Kidney glomerular epithelial cell (primary cell): ENCODE measurements around the gene EPB41L5.
"Not testable (repeated sequence)": the region's sequence is repeated elsewhere in the genome, so short reads cannot be mapped to it uniquely, and the experiment has no call there.

Source experiments
- DNase-seq: peaks from one replicate; lab custom pipeline; 2025; lab: John Stamatoyannopoulos, UW

The EPB41L5 gene

DNA sequence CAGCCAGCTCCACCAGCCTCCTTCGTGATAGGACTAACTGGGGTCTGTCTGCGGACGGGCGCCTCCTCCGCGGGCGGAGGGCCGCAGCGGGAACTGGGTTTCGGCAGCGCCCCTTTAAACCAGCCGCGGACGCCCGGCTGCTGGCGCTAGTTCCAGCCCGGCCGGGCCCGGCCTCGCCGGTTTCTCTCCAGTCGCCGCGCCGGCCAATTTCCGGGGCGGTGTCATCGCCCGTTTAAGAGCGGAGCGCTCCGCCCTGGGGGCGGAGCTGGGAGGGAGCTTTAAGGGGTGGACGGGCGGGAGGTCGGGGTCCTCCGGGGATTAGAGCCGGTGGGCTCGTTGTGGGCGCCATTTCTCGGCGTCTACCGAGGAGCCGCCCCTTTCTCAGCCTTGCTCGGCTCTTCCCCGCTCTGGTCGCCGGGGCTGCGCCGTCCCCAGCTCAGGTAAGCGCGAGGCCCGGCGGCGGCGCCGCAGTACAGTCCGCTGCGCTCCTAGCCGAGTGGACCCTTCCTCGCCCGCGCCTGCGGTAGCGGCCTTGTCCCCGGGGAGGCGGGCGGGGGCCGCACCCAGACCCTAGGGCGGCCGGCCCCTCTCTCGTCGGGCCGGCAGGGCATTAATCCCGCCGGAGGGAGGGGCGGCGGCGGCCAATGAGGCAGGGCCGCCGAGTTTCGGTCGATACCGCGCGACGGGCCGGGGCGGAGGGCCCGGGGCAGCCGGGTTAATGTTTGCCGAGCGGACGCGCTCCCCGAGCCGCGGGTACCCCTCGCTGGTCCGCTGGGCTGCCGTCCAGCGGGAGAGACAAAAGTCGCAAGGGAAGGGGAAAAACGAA is at the start of gene EPB41L5:
Gene EPB41L5 (plus strand): TSS at position 307 of the 826 bp plus-strand sequence. CDS start 6,008 bp downstream, outside the sequence.
- peak; percentile 74 for DNase-seq

DNA sequence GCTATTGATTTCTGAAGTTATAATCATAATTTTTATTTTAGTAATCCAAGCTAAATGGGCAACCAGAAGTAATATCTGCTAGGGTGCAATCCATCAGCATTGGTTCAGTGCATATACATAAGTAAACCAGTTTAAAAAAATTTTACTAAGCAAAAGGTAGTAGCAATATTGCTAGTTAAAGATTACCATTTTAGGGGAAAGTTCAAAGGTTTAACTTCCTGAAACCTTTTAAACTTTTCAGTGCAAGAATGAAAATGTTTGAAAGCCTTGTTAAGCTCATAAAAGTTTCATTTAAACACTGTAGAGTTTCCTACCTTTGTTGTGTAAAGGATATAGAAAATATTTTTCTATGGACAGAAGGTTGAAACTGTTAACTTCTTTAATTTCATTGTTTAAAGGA is 31.0 kb upstream of the EPB41L5 start:
- DNase-seq, result no peak

DNA sequence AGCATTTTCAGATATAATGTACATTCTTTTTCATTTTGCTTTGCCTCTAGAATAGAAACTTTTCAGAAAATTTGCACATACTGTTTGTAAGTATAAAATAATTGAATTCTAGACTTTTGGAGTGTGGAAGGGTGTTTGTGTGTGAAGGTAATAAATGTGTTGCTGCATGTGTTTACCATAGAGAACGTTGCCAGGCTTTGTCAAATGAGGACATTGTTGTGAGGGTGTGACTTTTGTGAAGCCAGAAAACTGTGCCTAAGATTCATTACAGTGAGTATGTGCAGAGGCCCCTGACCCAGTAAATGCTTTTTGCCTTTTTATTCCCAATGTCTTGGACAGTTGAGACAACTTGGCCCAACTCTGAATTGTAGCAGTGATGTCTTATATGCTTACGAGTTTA is 30.4 kb upstream of the EPB41L5 start:
- no peak for DNase-seq

DNA sequence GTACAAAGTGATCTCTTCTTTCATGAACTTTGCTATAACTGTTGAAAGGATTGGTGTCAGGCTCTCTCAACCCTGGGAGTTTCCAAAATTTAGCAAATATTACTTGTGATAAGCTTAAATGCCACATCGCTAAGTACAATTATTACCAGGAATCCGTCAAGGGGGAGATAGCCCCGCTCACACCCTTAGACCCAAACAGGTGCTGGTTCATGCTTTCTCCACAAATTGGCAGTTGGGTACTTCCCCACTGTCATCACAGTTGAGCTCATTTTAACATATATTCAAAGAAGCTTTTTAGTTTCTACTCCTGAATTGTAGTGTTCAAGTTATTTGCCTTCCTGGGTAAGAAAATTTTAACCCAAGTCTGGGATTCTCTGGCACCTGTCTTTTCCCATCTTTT is 29.8 kb upstream of the EPB41L5 start:
- no peak for DNase-seq

DNA sequence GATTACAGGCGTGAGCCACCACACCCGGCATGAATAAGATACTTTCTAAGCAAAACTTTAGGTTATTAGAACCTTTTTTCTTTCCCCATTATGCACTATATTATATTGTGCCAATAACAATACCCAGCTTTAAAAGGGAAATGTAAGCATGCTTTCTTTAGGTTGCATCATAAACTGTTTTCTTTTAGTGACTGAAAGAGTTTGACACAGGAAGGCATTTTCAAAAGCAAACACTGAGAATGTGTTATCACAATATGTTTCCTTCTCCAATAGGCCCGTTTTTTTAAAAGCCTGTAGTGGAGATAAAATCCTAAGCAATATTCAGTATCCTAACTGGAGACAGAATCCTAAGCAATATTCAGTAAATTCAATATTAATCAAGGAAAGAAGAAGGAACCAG is 16.7 kb upstream of the EPB41L5 start:
- DNase-seq, result no peak

DNA sequence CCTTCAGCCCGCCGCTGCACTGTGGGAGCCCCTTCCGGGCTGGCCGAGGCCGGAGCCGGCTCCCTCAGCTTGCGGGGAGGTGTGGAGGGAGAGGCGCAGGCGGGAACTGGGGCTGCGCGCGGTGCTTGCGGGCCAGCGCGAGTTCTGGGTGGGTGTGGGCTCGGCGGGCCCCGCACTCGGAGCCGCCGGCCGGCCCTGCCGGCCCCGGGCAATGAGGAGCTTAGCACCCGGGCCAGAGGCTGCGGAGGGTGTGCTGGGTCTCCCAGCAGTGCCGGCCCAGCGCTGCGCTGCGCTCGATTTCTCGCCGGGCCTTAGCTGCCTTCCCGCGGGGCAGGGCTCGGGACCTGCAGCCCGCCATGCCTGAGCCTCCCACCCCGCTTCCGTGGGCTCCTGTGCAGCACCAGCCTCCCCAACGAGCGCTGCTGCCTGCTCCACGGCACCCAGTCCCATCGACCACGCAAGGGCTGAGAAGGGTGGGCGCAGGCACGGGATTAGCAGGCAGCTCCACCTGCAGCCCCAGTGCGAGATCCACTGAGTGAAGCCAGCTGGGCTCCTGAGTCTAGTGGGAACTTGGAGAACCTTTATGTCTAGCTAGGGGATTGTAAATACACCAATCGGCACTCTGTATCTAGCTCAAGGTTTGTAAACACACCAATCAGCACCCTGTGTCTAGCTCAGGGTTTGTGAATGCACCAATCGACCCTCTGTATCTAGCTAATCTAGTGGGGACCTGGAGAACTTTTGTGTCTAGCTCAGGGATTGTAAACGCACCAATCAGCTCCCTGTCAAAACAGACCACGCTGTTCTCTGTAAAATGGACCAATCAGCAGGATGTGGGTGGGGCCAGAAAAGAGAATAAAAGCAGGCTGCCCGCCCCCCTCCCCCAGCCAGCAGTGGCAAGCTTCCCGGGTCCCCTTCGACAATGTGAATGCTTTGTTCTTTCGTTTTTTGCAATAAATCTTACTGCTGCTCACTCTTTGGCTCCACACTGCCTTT is 15.7 kb upstream of the EPB41L5 start:
- DNase-seq, result not testable (repeated sequence)

DNA sequence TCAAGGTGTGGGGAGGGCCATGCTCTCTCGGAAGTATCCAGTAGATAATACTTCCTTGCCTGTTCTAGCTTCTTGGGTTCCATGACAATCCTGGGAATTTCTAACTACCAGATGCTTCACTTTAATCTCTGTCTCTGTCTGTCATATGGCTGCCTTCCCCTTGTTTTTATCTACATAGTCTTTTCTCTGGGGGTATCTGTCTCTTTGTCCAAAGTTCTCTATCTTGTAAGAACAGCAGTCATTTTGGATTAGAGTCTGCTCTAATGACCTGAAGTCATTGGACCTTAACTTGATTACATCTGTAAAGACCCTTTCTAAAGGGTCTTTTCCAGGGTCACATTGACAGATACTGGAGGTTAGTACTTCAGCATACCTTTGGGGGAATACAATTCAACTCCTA is 11.4 kb upstream of the EPB41L5 start:
- DNase-seq, result no peak

DNA sequence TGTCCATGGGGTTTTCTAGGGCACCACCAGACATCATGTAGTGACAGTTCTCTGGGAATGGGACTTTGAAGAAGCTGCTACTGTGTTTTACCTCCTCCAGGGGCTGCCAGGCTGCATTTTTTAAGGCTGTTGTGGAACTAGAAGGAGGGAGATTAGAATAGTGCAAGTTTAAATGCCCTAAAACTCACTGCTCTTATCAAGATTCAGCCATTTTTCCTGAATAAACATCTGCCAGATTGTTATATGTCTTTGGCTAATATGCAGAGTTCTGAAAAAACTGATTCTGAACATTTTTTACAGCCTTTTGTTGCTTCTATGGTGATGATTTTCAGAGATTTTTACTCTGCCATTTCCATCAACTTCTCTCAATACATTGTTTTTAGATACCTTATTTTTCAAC is 8.6 kb upstream of the EPB41L5 start:
- no peak for DNase-seq

DNA sequence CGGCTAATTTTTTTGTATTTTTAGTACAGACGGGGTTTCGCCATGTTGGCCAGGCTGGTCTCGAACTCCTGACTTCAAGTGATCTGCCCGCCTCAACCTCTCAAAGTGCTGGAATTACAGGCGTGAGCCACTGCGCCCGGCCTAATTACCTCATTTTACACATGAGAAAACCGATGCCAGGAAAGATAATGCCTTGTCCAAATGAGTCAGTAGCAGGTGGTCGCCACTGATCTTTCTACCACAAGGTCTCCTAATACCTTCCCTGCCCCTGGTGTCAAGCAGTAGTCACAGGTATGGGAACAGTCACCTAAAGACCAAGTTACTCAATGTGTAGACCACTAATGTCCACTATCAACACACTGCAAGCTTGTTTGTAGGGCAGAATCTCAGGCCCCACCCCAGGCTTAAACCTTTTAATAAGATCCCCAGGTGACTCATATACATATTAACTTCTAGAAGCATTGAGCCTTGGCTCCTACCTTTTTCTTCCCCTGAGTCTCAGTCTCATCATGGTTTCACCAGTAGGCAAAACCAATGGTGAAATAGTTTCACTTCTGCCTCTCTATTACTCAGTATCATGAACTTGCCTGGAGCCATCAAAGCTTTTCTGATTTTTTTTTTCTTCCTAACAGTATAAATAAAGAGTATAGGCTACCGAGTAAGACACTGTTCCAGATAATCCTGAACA is 6.9 kb upstream of the EPB41L5 start:
- no peak for DNase-seq

DNA sequence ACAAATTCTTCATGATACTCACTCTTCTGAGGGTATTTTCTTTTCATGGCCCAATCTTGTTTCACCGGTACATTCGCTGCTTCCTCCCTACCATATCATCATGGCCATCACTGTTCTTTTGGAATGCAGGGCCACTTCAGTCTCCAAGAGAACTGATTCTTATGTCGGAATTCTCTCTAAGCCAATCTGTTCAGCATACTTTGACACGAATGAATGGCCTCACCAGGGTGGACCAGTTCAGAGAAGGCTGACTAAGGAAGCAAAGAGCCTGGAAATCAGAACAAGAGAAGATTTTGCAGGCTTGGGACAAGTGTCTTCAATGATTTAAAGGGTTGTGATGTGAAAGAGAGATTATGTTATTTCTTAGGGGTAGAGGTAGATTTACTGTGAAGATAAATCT is 5.0 kb upstream of the EPB41L5 start:
- DNase-seq, result no peak

DNA sequence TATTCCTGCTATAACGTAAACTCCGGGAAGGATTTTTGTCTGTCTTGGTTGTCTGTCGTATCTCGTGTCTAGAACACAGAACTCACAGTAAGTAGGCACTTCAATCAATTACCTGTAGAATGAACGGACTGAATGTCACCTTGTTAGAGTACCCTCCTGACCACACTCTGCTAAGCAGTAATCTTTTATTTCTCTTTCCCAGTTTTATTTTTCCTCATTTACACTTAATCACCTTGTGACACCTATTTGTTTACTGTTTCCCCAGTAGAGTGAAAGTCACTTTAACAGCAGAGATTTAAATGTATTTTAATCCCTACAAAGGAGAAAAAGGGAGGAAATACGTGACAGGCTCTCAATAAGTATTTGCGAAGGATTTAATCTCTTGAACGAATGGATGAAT is 514 bp upstream of the EPB41L5 start:
- DNase-seq, result no peak

DNA sequence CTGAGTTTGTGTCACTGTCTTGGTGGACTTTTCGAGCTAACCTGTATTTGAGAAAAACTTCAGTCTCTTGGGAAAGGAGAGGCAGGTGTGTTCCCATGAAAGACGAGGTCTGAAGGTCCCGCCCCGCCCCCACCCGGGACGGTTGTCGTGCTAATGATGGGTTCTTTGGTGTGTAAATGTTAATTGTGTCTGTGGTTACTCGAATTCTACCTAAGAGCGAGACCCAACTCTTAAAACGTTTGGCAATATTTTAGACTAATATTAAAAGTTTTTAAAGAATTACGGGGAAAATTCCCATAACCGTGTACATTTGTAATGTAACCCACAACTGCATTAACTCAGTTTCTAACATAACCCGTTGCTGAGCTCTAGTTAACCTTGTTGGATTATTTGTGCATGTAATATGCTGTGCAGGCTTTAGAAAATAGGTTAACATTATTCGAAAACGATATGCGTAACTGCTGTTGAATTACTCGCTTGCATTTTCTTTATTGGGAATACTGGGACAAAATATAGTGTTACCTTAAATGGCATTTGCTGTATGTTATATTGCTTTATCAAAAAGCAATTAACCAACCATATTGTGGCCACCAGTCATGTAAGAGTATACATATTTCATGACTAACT is 833 bp downstream of the EPB41L5 start:
- no peak for DNase-seq

DNA sequence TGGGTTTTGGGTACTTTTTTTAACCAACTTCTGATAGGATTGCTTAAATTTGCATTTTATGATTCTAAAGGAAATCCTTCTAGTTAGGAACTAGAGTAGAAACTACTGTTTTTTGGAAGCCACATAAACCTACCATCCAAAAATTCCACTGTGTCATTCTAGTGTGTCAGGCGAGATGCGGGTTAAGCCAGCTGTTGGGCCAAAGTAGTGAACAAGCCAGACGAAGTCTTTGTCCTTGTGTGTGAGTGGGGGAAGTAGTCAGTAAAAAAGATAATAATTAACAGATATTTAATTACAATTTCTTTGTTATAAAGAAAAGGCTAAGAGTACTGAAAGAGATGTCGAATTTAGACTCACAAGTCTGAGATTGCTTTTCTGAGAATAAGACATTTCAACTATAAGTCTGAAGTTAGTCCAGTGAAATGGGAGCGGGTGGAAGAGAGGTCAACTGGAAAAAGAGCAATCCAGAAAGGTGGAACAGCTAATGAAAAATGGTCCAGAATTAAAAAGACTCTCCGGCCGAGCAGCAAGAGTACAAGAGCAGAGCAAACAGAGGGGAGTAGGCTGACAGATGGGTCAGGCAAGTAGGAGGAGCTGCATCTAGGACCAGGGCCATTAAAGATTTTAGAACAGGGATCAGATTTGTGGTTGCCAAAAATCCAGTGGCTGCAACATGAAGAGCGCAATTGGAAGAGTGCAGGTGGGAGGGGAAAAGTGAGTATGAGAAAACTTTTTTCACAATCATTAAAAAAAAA is 1.5 kb downstream of the EPB41L5 start:
- DNase-seq, result peak; percentile 22

DNA sequence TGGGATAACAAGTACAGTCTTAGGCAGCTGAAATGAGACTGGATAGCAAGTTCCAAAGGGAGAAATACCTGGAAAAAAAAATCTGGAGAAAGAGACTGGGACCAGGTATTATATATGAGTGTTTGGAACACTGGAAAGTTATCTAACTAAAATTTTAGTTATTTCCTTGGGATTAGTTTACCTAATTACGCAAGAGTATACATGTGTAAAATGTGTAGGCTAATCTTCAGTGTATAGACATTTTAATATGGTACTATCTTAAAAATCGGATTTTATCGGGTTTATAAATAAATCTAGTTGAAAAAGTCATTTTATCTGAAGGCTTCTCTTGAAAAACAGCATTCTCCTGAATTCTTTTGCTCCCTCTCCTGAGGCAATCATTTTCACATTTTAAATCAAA is 3.9 kb downstream of the EPB41L5 start:
- DNase-seq, result no peak

DNA sequence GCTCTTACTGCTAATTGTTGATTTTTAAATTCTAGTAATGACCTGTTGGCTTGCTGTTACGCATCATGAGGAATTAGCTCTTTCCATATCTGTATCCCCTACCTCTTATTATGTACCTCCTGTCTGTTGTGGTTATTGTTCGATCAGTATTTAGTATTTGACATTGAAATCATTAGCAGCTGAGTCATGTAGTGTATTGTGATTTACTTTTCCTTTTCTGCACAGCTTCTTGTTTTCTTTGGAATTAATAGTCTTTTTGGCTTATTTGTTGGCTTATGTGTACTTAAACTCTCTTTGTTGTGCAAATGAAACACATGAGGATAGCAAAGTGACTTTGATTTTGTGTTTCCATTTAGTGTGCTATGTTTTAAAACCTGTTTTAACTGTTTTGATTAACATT is 4.3 kb downstream of the EPB41L5 start:
- DNase-seq, result no peak

DNA sequence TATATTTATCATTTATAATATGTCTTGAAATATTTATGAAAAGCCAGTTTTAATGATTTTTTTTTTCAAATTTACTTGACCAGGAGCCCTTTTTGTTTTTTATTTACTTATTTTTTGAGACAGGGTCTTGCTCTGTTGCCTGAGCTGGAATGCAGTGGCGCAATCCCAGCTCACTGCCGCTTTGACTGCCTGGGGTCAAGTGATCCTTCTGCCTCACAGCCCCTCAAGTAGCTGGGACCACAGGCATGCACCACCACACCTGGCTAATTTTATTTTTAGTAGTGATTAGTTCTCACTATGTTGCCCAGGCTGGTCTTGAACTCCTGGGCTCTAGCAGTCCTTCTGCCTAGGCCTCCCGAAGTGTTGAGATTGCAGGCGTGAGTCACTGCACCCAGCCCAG is 5.7 kb downstream of the EPB41L5 start:
- no peak for DNase-seq

DNA sequence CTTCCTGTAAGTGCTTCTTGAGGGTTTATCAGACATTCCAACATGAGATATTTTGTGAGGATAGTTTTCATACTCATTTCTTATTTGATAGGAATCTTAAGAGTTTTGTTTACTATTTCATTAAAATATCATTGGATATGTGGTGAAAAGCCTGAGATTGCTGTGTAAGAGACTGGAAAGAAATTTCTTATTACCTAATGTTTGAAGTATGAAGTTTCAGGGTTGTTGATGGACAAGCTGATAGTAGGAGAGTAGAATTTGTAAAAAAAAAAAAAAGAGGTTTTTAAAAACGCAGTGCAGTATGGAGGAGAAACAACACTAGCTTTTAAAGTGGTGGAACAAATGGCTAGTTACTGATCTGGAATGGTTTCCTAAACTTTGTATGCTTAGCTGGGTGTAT is 7.7 kb downstream of the EPB41L5 start:
- no peak for DNase-seq

DNA sequence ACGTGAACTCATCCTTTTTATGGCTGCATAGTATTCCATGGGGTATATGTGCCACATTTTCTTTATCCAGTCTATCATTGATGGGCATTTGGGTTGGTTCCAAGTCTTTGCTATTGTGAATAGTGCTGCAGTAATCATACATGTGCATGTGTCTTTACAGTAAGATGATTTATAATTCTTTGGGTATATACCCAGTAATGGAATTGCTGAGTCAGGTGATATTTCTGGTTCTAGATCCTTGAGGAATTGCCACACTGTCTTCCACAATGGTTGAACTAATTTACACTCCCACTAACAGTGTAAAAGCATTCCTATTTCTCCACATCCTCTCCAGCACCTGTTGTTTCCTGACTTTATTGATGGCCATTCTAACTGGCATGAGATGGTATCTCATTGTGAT is 9.6 kb downstream of the EPB41L5 start:
- not testable (repeated sequence) for DNase-seq

DNA sequence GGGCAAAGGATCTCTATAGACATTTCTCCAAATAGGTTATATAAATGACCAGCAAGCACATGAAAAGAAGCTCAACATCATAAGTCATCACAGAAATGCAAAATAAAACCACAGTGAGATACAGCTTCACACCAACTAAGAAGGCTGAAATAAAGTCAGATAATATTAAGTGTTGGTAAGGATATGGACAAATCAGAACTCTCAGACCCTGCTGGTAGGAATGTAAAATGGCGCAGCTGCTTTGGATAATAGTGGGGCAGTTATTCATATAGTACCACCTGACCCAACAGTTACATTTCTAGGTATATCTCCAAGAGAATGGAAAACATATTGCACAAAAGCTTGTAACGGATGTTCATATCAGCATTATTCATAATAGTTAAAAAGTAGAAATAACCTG is 14.0 kb downstream of the EPB41L5 start:
- DNase-seq, result no peak

DNA sequence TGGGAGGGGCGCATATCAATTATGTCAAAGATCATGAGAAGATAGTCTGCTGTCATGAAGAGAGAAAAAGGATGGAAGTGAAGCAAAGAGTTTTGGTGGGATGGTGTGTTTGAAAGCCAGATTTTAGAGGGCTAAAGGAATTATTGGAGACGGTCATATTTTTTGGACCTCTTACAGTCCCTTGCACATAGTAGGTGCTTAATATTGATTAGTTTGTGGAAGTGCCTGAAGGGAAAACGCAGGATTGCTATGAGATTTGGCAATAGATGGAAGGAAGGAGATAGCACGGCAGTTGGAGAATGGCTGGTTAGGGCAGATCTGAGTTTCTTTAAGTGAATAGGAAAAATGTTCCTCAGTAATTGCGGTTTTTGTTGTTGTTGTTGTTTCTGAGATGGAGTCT is 15.9 kb downstream of the EPB41L5 start:
- DNase-seq, result no peak
